Activated T-cell treated with anti-CD3 and anti-CD28 coated beads, Interleukin-2, amount 50 U/mL, for 4 hours (primary cell): ENCODE data around the gene KCNJ18. TPM values are rescaled to one million over a fixed set of nuclear protein-coding genes. Genes with fewer than 3 reads are reported as not detected.
"Not testable (repeated sequence)": the region's sequence is repeated elsewhere in the genome, so short reads cannot be mapped to it uniquely, and the experiment has no call there.

Experiments used
- ATAC-seq, 2 donors: fragments of 200-7000 bp; cut with Tn5 transposase; one replicate each; pipeline ENCODE4 v1.10.0; 2021
- DNase-seq: peaks from one replicate; pipeline ENCODE4 v3.0.0-alpha.2; 2020
- H3K27me3 Mint-ChIP-seq: one replicate; pipeline ENCODE4 v1.8.0; 2021; ENCODE audit warnings: low read depth, mixed read lengths
- H3K36me3 Mint-ChIP-seq: one replicate; pipeline ENCODE4 v1.8.0; 2022; ENCODE audit warnings: mixed read lengths; ENCODE audit not compliant: insufficient read depth
- H3K4me1 Mint-ChIP-seq: one replicate; pipeline ENCODE4 v1.8.0; 2021; ENCODE audit warnings: low read depth, mixed read lengths
- H3K4me3 Mint-ChIP-seq: one replicate; pipeline ENCODE4 v1.8.0; 2021; ENCODE audit warnings: mild to moderate bottlenecking, moderate library complexity, mixed read lengths
- H3K9me3 Mint-ChIP-seq: one replicate; pipeline ENCODE4 v1.8.0; 2021; ENCODE audit warnings: mixed read lengths
- total RNA-seq, 3 donors: library from RNA; stranded (reverse); gene quantifications; one replicate each; pipeline ENCODE4 v1.2.1, GENCODE V29; 2021

Gene KCNJ18
- total RNA-seq, 3 donors from 2014 or later = not detected

- H3K36me3 Mint-ChIP-seq = no peaks in the 10 kb centered on the region
- H3K4me1 Mint-ChIP-seq = no peaks in the 10 kb centered on the region
- no peak for ATAC-seq
- H3K9me3 Mint-ChIP-seq = no peaks in the 10 kb centered on the region
- no peak overlapping the region for H3K4me3 Mint-ChIP-seq
- H3K27me3 Mint-ChIP-seq = no peaks in the 10 kb centered on the region
- DNase-seq = no peak
These were observed 5.0 kb upstream of the KCNJ18 start for GRCh38 chr17:21687136-21687953.

DNA sequence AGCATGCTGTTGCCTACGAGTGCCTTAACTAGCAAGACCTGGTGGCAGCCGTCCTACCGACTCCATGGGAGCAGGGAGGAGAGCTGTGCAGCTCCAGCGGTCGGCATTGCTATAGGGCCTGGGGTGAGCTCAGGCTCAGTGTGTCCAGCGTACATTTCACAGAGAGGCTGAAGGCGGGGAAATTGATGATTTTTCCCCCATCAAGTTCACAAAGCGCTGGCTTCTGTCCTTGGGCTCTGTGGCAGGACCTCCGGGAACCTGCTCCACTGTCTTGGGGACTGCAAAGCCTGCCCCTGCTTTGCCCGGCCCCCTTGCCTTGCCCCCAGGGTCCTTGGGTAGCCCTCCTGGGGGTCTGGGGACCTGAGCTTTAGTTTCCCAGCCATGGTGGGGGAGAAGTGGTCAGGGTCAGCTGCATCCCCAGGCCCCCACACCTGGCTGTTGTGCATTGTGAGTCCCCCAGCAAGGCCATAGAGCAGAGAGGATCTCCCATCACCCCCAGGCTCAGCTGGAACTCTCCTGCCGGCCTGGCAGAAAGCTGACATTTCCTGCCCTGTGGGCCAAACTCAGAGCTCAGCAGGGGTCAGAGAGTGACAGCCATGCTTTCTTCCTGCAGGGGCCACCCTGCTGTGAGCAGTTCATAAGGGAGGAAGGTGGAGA lies 3.9 kb upstream of the KCNJ18 start:
- Mint-ChIP-seq H3K9me3 (no peaks in the 10 kb centered on the region), H3K4me3 (no peak overlapping the region), H3K36me3 (no peaks in the 10 kb centered on the region), H3K4me1 (no peaks in the 10 kb centered on the region), H3K27me3 (no peaks in the 10 kb centered on the region)
- no peak for DNase-seq
- no peak for ATAC-seq

DNA sequence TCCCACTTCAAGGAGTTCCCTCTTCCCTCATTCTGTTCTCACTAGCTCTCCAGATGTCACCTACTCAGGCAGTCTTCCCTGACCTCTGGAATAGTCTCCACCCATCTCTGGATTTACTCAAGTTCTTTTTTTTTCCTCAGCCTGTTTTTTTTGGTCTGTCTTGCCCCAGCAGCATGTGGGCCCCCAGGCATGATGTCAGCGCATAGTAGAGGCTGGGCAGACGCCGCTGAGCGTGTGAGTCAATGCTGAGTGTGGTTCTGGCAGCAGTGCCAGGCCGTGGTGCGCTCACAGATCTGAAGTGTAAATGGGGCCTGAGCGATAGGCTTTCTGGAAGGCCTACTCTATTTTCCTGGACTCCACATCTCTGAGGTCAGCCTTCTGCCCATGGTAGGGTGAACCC lies 2.7 kb upstream of the KCNJ18 start:
- Mint-ChIP-seq H3K9me3 (no peaks in the 10 kb centered on the region), H3K27me3 (no peaks in the 10 kb centered on the region), H3K4me1 (no peaks in the 10 kb centered on the region), H3K36me3 (no peaks in the 10 kb centered on the region), H3K4me3 (no peak overlapping the region)
- ATAC-seq (no peak), DNase-seq (no peak)

DNA sequence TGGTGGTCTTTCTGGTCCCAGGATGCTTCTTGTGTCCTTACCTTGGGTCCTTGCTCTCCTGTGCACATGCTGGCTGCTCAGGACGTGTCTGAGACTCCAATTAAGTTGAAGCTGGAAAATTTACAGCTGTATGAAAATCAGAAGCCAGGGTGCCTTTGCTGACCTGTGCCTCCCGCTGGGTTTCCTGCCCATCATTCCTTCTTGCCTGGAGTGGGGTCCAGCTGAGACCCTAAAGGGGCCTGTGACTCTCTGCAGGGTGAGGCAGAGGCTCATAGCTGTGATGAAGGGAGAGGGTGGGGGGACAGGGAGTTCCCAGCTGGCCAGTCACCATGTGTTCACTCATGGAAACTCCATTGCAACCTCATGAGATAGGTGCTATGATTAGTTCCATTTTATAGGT lies 1.5 kb upstream of the KCNJ18 start:
- H3K4me3 Mint-ChIP-seq, ATAC-seq, DNase-seq, H3K9me3 Mint-ChIP-seq, H3K27me3 Mint-ChIP-seq, H3K4me1 Mint-ChIP-seq, H3K36me3 Mint-ChIP-seq: not testable (repeated sequence)

DNA sequence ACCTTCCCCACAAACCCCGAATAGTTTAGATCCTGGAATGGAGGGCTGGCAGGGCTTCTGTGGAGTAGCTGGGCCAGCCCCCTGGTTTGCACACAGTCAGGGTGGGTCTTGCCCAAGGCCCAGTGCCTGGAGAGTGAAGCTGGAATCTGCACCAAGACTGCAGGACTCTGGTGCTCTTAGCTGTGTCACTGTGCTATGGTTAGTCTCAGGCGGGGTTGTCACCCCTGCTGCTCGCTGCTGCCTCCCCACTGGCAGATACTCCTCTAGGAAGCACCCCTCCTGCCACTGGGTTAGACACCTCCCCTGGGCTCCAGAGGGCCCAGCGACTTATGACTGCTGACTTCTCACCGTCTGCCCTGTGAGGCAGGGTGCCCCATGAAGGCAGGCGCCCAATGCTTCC lies 842 bp upstream of the KCNJ18 start:
- not testable (repeated sequence) for H3K9me3 Mint-ChIP-seq, H3K4me3 Mint-ChIP-seq, DNase-seq, H3K27me3 Mint-ChIP-seq, H3K36me3 Mint-ChIP-seq, H3K4me1 Mint-ChIP-seq
- peak in 1 of 2 donors; percentile 6 for ATAC-seq

- H3K27me3 Mint-ChIP-seq, DNase-seq, ATAC-seq, H3K36me3 Mint-ChIP-seq, H3K9me3 Mint-ChIP-seq, H3K4me3 Mint-ChIP-seq, H3K4me1 Mint-ChIP-seq: not testable (repeated sequence)
These were observed 362 bp downstream of the KCNJ18 start for GRCh38 chr17:21692704-21693065.

GRCh38 chr17:21693391-21693796 lies 1.1 kb downstream of the KCNJ18 start:
- DNase-seq, H3K4me3 Mint-ChIP-seq, H3K27me3 Mint-ChIP-seq, H3K4me1 Mint-ChIP-seq, ATAC-seq, H3K36me3 Mint-ChIP-seq, H3K9me3 Mint-ChIP-seq: not testable (repeated sequence)

GRCh38 chr17:21693937-21694336 lies 1.6 kb downstream of the KCNJ18 start:
- not testable (repeated sequence) for H3K4me3 Mint-ChIP-seq, H3K36me3 Mint-ChIP-seq, ATAC-seq, H3K27me3 Mint-ChIP-seq, DNase-seq, H3K9me3 Mint-ChIP-seq, H3K4me1 Mint-ChIP-seq

DNA sequence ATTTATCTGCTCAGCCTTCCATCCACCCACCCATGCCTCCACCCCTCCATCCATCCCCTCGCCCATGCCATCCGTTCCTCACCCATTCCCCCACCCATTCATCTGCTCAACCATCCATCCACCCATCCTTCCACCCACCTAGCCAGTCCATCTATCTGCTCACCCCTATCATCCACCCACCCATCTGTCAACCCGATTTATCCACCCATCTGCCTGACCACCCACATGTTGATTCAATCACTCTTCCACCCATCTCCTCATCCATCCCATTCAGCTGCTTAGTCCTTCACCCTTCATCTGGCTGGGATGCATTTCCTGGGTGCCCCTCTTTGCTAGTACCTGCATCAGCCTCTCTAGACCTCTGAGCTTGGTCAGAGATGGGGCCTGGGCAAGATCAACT lies 3.9 kb downstream of the KCNJ18 start:
- not testable (repeated sequence) for DNase-seq, H3K9me3 Mint-ChIP-seq, H3K27me3 Mint-ChIP-seq, H3K4me1 Mint-ChIP-seq, H3K36me3 Mint-ChIP-seq, H3K4me3 Mint-ChIP-seq, ATAC-seq

- not testable (repeated sequence) for DNase-seq, H3K4me3 Mint-ChIP-seq, ATAC-seq, H3K4me1 Mint-ChIP-seq, H3K27me3 Mint-ChIP-seq, H3K36me3 Mint-ChIP-seq, H3K9me3 Mint-ChIP-seq
These were observed 4.7 kb downstream of the KCNJ18 start for GRCh38 chr17:21696842-21697507.

GRCh38 chr17:21697508-21697860 lies 5.2 kb downstream of the KCNJ18 start:
- DNase-seq, H3K36me3 Mint-ChIP-seq, H3K4me3 Mint-ChIP-seq, ATAC-seq, H3K27me3 Mint-ChIP-seq, H3K4me1 Mint-ChIP-seq, H3K9me3 Mint-ChIP-seq: not testable (repeated sequence)

DNA sequence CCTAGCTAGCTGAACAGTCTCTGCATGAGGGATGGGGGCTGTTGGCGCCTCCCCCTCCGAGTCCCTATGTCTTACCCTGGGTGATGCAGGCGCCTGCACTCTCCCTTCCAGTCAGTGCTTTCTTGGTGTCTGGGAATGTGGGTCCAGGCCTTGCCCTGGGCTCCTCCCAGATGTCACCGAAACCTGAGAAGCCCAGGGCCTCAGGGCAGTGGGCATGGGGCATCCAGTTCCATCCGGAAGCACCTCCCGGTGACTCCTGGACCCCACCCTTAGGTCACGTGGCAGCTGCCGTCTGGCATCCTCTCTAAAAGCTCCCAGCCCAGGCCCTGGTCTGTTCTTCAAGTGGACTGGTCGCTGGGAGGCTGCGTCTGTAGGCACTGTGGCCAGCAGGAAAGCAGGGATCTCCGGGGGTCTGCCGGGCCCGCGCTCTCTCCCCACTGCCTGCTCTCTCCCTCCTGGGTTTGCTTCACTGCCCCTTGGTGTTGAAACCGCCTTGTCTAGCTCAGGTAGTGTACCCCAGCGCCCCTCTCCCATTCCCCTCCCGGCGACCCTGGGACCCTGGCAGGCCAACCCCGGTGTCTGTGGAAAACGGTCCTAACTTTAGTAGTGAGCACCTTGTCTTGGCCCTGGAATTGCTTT lies 6.2 kb downstream of the KCNJ18 start:
- not testable (repeated sequence) for H3K9me3 Mint-ChIP-seq, H3K4me3 Mint-ChIP-seq, DNase-seq, H3K27me3 Mint-ChIP-seq, ATAC-seq, H3K36me3 Mint-ChIP-seq, H3K4me1 Mint-ChIP-seq

- H3K27me3 Mint-ChIP-seq, H3K9me3 Mint-ChIP-seq, H3K4me3 Mint-ChIP-seq, H3K36me3 Mint-ChIP-seq, H3K4me1 Mint-ChIP-seq, ATAC-seq, DNase-seq: not testable (repeated sequence)
These were observed 6.8 kb downstream of the KCNJ18 start for GRCh38 chr17:21699124-21699523.

DNA sequence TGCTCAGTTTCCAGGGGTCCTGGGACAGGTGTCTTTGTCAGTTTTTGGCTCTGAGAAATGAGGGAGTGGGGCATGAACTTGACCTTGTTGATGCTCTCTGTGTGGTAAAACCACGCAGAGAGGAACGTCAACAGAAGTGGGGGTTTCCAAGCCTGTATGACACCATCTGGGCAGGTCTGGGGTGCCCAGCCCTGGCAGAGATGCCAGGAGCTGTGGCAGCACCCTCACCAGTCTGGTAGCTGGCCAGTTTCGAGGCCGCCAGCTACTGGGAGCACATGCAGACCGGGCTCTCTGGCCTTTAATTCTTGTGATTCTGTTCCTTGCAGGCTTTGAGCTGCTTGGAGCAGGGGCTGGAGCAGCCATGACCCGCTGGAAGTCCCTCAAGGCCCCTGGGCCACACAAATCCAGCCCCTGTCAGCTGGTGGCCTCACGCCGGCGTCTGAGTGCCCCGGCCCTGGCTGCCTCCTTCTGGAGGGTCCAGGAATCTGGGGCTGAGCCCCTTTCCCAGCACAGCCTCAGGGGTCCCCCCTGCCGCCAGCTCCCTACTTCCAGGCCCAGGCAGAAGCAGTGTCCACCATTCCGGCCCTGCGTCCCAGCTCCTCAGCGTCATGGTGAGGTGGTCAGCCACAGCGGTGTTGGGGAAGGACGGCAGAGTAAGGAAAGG lies 7.4 kb downstream of the KCNJ18 start:
- not testable (repeated sequence) for H3K4me1 Mint-ChIP-seq, ATAC-seq, H3K4me3 Mint-ChIP-seq, DNase-seq, H3K9me3 Mint-ChIP-seq, H3K36me3 Mint-ChIP-seq, H3K27me3 Mint-ChIP-seq
